Fibroblast of peridontal ligament (primary cell): ENCODE results near the gene ABCA5.
"Not testable (repeated sequence)": the region's sequence is repeated elsewhere in the genome, so short reads cannot be mapped to it uniquely, and the experiment has no call there.

Experiments used
- DNase-seq: peaks from one replicate; pipeline ENCODE4 v3.0.0-alpha.2; 2010; ENCODE audit errors: extremely low read depth

The ABCA5 gene

DNA sequence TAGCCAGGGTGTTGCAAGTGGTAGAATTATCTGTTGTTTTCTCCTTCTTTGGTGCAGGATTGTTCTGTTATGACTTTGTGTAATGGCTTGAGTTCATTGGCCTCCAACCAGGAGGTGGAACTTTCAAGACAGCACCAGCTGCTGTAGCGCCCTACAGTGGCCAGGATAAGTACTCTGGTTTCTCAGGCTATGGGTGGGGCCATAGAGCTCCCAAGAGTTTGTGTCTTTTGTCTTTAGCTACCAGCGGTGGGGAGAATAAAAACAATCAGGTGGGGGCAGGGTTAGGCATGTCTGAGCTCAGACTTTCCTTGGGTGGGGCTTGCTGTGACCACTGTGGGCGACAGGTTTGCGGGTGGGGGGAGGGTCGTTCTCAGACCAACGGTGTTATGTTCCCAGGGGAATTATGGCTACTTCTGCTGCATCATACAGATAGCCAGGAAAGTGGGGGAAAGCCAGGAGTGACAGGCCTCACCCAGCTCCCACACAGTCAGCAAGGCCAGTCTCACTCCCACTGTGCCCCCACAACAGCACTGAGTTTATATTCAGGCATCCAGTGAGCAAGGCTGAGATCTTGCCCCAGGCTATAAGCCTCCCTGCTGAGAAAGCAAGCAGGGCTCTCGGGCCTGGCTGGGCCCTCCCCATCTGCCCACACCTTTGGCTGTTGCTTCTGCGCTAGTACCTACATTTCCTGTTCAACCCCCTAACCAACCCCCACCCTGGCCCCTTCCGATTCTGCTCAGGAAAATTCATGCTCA is 113.7 kb downstream of the ABCA5 start:
- no peak for DNase-seq

GRCh38 chr17:69208640-69209039 is 118.3 kb downstream of the ABCA5 start:
- DNase-seq = no peak

DNA sequence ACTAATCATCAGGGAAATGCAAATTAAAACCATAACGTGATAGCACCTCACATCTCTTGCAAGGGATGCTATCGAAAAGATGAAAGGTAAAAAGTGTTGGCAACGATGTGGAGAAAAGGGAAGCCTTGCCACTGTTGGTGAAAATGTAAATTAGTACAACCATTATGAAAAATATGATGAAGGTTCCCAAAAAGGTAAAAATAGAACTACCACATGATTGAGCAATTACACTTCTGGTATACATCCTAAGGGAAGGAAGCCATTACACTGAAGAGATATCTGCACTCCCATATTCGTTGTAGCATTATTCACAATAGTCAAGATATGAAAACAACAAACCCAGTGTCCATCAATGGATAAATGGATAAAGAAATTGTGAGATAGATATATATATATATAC is 119.8 kb downstream of the ABCA5 start:
- DNase-seq = no peak

DNA sequence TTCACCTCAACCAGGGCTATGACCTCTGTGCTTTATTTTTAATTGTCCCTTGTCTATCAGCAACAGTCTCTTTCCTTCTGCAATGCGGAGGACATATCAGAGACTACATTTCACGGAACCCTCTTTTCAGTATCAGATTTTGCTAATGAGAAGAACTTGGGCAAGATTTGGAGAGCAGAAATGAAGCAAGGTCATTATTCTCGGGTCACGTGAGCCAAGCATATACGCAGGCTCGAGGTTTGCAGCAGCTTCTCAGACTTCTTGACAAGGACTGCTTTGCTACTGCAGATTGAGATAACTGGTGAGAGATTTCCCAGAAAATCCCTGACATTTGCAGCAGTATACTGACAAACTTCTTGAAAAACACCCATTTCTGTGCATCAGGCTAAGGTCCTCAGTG is 128.7 kb downstream of the ABCA5 start:
- DNase-seq = no peak

DNA sequence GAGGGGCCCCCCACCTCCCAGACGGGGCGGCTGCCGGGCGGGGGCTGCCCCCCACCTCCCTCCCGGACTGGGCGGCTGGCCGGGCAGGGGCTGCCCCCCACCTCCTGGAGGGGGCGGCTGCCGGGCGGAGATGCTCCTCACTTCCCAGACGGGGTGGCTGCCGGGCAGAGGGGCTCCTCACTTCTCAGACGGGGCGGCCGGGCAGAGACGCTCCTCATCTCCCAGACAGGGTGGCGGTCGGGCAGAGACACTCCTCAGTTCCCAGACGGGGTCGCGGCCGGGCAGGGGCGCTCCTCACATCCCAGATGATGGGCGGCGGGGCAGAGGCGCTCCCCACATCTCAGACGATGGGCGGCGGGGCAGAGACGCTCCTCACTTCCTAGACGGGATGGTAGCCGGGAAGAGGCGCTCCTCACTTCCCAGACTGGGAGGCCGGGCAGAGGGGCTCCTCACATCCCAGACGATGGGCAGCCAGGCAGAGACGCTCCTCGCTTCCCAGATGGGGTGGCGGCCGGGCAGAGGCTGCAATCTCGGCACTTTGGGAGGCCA is 130.8 kb downstream of the ABCA5 start:
- DNase-seq = not testable (repeated sequence)
